Measurements from ENCODE around the gene CFAP57.

Gene CFAP57

DNA sequence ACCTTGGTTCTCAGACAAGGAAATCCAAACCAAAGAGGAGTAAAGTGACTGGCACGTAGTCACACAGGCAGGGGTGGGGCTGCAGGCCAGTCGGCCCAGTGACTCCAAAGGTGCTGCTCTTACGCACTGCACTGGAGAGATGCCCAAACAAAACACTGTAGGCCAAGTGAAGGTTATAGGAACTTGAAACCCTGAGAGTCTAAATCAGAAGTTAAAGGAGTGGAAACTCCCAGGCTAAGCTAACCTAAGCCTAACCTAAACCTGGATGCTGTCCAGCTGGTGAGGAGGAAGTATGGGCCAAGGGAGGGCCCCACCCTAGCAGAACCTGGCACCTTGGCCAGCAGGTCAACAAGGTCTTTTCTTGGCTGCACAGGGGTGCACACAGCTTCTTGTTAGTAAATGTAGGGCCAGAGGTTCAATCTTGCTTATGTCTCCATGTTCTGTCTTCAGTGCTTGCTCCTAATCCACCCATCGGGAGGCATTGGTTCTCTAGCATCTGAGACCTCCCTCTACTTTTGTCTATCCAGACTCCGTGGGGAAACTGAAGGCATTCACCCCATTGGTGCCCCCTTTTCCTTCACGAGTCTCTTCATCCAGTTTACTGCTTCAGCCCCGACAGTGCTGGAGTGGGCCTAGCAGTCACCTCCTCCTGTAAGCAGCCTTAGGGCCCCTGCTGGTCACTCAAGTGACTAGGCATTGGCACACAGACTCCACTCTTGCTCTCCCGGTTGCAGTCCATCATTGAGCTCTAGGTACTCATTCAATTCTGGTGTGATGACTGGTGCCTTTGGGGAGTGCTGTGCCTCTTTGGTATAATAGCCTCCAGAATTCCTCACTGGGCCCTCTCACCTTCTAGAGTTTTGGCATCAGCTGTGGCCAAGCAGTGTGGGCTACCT is 84.8 kb downstream of the CFAP57 start:
- no peak for DNase-seq

DNA sequence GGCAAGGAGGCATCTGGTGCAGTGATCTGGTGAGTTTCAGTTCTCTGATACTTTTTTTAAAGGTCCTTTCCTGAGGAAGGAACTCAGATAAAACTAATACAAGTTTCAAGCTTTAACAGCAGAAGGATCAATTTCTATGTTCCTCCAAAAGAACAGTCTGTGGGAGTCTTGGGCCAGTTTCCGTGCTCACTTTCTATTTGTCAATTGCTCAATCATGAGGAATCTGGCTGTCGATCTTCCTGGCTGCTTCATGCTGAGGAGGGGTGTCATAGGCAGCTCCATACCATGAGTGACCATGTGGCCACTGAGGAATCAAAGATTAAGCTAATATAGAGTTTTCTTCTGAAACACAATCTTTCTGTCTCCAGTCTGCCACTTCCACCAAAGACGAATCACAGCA is 86.2 kb downstream of the CFAP57 start:
- DNase-seq, result no peak

GRCh38 chr1:43265431-43265830 is 93.3 kb downstream of the CFAP57 start:
- no peak for DNase-seq

GRCh38 chr1:43266881-43267280 is 94.8 kb downstream of the CFAP57 start:
- DNase-seq, result no peak

GRCh38 chr1:43267291-43267805 is 95.2 kb downstream of the CFAP57 start:
- DNase-seq, result no peak

GRCh38 chr1:43267818-43268425 is 95.8 kb downstream of the CFAP57 start:
- DNase-seq, result no peak

GRCh38 chr1:43269627-43270375 is 97.7 kb downstream of the CFAP57 start, which contains the start of gene TMEM125:
Gene TMEM125, plus strand, starts transcription at chr1:43269983. Its CDS starts 2,740 bp downstream, at chr1:43272723.
- no peak for DNase-seq

GRCh38 chr1:43270421-43271095 is 98.4 kb downstream of the CFAP57 start:
- DNase-seq, result no peak

DNA sequence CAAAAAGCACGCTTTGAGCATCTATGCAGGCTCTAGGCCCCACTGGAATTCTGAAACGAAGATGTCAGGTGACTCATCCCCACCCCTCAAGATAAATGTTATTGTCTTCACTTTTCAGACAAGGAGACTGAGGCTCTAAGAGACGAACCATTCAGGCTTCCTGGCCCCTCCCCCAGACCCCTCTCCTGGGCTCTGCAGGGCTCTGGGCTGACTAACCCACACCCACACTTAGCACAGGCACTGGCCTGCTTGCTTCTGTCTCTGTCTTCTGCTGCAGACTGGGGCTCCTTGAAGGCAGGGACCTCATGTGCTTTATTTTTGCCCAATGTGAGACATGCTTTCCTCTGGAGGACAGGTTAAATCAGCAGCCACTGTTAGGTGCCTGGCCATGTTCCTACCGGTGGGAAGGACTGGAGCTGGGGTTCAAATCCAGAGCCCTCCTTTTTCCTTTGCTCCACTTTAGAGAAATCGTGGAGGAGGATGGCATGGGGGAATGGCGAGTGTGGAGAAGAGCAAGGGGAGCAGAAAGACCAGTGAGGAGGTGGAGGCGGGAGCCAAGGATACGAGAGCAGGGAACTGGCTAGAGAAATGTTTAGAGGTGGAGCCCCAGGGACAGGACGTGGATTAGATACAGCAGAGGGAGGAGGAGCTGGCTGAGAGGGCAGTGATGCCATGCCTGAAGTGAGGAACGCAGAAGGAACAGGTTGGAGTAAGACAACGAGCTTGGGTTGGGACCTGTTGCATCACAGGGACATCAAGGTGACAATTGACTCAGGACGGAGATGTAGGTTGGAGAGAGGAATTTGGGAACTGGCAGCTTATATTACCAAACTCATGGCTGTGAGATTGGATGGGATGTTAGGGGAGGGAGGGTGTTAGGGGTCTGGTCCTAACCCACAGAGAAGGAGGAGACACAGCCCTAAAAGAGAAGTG is 99.3 kb downstream of the CFAP57 start:
- DNase-seq, result no peak

GRCh38 chr1:43272161-43272560 is 100.0 kb downstream of the CFAP57 start:
- DNase-seq, result no peak

DNA sequence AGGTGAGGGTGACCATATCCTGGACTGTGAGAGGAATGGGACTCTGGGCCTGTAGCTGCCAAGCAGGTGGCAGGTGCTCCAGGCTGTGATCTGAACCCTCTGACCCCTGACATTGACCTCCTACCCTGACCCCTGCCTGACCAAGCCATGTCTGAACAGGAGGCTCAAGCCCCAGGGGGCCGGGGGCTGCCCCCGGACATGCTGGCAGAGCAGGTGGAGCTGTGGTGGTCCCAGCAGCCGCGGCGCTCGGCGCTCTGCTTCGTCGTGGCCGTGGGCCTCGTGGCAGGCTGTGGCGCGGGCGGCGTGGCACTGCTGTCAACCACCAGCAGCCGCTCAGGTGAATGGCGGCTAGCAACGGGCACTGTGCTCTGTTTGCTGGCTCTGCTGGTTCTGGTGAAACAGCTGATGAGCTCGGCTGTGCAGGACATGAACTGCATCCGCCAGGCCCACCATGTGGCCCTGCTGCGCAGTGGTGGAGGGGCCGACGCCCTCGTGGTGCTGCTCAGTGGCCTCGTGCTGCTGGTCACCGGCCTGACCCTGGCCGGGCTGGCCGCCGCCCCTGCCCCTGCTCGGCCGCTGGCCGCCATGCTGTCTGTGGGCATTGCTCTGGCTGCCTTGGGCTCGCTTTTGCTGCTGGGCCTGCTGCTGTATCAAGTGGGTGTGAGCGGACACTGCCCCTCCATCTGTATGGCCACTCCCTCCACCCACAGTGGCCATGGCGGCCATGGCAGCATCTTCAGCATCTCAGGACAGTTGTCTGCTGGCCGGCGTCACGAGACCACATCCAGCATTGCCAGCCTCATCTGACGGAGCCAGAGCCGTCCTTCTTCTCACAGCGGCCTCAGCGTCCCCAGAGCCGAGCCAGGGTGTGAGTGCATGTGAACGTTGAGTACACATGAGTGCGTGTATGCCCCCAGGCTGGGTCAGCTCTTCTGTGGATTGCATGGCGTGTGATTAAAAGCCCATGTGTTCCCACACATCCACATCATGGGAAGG is 100.7 kb downstream of the CFAP57 start:
- DNase-seq, result no peak

- DNase-seq, result no peak
These were observed 101.6 kb downstream of the CFAP57 start for GRCh38 chr1:43273708-43274107.

GRCh38 chr1:43274125-43274803 is 102.1 kb downstream of the CFAP57 start:
- peak; percentile 49 for DNase-seq

DNA sequence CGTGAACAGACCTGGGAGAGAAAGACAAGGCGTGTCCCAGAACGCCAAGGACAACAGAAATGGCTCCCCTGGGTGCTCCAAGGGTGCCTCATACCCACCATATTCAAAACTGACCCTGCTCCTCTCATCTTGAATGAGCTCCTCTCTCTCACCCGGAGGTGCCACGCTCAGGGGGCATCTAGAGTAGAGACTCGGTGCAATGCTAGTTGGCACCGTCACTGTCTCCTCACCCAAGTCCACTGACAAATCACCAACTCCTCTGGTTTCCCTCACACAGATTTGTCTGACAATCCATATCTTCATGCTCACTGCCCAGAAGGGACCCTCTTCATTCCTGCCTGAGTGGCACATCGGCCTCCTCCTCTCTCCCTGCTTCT is 102.7 kb downstream of the CFAP57 start:
- DNase-seq, result no peak

- DNase-seq, result no peak
These were observed 103.9 kb downstream of the CFAP57 start for GRCh38 chr1:43275826-43276620.

GRCh38 chr1:43276673-43277072 is 104.5 kb downstream of the CFAP57 start:
- no peak for DNase-seq

DNA sequence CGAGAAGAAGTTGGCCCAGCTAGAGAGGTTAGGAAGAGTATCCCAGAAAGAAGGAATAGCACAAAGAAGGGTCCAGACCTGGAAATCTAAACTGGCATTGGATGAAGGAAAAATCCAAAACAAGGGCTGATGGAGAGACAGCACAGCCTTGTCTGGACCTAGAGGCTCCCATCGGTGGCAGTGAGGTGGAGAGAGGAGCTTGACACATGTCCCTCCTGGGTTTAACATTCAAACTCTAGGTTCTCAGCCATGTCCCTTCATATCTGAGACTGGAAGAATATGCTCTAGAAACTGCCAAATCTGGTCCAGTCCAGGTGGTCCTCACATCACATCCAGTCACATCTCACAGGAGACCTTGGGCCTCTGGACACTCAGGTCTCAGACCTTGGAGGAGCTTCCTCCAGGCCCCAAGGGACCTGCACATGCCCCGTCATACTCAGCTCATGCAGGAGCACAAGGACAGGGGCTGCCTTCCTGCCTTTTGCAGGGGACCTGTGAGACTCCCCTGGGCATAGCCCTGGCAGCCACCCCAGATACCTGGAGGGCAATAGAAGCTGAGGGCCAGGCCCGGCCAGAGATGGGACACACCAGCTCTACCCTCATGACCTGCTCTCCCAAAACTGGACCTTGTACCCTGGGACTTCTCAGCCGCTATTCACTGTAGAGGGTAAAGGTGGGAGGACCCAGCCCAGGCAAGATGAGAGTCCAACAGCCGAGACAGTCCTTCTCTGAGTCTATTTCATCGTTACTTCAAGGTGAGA is 105.2 kb downstream of the CFAP57 start:
- DNase-seq, result no peak

DNA sequence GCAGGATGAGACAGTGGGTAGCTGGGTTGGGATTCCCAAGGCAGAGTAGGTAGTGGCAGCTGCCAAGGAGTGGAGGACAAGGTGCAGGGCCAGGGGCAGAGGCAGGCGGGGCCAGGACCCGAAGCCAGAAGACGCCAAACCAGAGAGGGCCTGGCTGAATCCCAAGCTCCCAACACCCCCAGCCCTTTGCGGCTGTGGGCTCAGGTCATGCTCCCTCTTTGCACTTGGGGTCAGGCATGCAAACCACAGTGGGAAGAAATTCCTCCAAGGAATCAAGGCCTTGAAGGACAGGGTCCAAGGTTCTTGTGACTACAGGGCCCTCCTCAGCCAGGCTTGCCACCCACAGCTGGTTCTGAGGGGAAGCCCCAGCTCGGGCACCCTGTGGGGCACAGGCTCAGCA is 107.0 kb downstream of the CFAP57 start:
- DNase-seq, result no peak

All from stimulated activated CD4-positive, alpha-beta T cell treated with anti-CD3 and anti-CD28 coated beads, Interleukin-1b, Interleukin-23, amount 100 ng/mL, for 48 hours (primary cell).